Activated T-cell treated with anti-CD3 and anti-CD28 coated beads for 24 hours (primary cell): ENCODE results near the gene B3GNT7.
"Not testable (repeated sequence)": the region's sequence is repeated elsewhere in the genome, so short reads cannot be mapped to it uniquely, and the experiment has no call there.

Experiments used
- DNase-seq: peaks from one replicate; pipeline ENCODE4 v3.0.0-alpha.2; 2020; ENCODE audit warnings: low read depth

The B3GNT7 gene

DNA sequence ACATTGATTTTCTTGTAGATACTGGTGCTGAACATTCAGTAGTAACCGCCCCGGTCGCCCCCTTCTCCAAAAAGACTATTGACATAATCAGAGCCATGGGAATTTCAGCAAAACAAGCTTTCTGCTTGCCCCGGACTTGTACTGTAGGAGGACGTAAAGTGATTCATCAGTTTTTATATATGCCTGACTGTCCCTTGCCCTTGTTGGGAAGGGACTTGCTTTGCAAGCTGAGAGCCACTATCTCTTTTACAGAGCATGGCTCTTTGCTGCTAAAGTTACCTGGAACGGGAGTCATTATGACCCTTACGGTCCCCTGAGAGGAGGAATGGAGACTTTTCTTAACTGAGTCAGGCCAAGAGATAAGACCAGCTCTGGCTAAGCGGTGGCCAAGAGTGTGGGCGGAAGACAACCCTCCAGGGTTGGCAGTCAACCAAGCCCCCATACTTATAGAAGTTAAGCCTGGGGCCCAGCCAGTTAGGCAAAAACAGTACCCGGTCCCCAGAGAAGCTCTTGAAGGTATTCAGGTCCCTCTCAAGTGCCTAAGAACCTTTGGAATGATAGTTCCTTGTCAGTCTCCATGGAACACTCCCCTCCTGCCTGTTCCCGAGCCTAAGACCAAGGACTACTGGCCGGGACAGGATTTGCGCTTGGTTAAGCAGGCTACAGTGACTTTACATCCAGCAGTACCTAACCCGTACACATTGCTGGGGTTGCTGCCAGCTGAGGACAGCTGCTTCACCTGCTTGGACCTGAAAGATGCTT is 8.1 kb downstream of the B3GNT7 start:
- not testable (repeated sequence) for DNase-seq

DNA sequence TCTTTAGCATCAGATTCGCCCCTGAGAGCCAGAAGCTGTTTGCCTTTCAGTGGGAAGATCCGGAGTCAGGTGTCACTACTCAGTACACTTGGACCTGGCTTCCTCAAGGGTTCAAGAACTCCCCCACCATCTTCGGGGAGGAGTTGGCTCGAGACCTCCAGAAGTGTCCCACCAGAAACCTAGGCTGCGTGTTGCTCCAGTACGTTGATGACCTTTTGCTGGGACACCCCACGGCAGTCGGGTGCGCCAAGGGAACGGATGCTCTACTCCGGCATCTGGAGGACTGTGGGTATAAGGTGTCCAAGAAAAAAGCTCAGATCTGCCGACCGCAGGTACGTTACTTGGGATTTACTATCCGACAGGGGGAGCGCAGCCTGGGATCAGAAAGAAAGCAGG is 8.7 kb downstream of the B3GNT7 start:
- DNase-seq = not testable (repeated sequence)

DNA sequence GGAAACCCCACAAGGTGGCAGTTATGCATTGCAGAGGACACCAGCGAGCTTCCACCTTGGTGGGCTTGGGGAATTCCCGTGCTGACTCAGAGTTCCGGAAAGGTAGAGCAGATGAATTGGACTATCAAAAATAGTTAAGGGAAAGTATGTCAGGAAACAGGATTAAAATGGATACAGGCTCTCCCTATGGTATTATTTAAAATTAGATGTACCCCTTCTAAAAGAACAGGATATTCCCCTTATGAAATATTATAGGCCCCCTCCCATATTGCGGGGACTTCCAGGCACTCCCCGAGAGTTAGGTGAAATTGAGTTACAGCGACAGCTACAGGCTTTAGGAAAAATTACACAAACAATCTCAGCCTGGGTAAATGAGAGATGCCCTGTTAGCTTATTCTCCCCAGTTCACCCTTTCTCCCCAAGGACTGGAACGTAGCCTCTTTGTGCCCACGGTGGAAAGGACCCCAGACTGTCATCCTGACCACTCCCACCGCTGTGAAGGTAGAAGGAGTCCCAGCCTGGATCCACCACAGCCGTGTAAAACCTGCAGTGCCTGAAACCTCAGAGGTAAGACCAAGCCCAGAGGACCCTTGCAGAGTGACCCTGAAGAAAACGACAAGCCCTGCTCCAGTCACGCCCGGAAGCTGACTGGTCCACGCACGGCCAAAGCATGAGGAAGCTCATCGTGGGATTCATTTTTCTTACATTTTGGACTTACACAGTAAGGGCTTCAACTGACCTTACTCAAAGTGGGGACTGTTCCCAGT is 10.3 kb downstream of the B3GNT7 start:
- DNase-seq = peak; percentile 16

DNA sequence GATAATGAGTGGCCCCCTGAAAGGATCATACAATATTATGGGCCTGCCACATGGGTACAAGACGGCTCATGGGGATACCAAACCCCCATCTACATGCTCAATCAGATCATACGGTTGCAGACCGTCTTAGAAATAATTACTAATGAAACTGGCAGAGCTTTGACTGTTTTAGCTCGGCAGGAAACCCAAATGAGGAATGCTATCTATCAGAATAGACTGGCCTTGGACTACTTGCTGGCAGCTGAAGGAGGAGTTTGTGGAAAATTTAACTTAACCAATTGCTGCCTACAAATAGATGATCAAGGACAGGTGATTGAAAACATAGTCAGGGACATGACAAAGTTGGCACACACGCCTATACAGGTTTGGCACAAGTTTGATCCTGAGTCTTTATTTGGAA is 12.2 kb downstream of the B3GNT7 start:
- not testable (repeated sequence) for DNase-seq

DNA sequence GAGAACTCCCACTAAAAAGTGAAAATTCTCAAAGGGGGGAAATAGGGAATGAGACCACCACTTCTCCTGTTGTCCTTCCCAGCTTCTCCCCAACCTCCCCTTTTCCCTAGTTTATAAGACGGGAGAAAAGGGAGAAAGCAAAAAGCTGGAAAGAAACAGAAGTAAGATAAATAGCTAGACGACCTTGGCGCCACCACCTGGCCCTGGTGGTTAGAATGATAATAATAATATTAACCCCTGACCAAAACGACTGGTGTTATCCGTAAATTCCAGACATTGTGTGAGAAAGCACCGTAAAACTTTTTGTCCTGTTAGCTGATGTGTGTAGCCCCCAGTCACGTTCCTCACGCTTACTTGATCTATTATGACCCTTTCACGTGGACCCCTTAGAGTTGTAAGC is 12.8 kb downstream of the B3GNT7 start:
- not testable (repeated sequence) for DNase-seq

DNA sequence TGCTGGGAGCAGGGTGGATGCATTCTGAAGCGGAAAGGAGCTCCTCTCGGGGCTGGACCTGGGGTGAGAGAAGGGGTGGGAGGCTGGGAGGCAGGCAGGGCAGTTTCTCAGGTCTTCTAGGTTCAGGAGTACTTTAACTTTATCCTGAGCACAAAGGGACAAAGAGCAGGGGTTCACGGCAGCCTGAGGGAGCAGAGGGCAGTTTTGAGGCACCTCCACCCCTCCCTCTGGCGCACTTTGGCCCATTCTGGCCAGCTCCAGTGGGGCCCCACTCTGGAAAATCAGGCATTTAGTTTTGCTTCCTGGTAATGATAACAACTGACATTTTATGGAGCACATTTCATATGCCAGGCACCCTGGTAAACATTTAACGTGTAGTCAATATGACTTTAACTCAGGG is 14.3 kb downstream of the B3GNT7 start:
- no peak for DNase-seq

DNA sequence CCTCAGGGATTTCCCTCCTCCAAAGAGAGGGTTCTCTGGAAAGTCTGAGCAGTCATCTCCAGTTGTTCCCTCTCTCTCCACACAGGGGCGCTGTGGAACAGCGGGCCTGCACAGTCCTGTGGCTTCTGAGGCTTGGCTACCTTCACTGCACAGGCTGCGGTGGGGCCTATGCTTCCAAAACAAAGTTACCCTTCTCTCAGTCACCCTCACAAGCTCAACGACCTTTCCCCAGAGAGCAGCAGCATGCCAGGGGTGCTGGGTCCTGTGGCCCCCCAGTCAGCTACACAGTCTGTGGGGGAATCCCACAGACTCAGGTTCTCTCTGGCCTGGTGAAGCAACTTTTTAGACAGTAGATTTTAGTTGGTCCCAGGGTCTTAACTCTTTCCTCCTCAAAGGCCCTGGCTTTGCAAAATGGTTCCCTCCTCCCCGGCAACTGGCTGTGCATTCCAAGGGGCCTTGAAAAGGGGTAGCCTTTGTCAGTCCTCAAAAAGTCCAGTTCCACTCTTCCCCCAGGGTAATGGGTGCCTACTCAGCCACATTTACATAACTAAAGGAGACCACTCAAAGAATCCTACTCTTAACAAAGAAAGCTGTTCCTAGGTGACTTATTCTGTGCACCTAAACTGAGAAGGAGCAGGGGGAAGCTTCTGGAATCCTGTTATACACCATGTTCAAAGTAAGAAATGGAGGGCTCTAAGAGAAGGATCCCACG is 14.9 kb downstream of the B3GNT7 start:
- DNase-seq = no peak

DNA sequence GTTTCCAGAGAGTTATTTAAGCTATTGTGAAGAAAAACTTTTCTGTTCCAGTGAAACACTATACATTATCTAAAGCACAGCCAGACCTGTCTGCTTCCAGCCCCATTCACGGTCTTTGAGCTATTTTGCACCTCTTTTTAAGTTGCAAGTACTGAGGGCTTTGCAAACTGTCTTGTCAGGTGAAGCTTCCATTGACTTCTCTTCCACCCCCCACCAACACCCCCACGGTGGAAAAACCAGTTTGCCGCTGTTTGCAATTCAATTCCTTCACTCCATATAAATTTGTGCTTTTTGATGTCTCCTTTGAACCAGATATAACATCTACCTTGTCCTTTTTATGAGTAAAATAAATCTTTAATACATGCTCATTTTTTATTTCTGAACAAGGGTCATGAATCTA is 15.7 kb downstream of the B3GNT7 start:
- DNase-seq = no peak

DNA sequence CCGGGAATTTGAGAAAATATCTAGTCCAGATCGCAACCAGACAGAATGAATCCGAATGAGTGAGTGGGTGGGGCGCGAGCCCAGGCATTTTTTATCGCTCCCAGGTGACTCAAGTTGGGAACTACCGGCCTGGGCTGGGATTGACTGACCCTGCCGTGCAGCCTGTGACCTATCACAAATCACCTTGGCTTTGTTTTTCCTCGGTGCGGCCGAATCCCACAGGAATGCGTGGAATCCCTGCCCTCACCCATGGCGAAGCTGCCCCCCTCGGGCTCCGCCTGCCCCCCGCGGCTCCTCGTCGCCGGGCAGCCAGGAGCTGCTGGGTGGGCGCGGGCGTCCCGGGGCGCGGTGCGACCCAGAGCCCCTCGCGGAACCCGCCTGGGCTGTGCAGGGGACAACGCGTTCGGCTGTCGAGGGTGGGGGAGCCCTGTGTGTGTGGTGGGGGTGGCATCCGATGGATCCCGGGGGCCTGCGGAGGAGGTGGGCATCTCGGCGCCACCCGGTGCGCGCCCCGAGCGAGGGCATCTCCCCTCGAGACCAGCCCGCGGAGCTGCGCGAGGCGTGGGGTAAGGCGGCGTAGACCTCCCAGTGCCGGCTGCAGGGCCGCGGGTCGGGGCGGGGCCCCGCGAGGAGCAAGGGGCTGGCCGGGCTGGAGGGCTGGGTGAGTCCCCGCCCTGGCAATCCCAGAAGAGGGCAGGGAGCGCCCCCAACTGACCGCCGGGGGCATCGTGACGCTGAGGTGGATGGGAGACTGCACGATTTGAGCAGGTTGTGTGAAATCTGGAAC is 16.5 kb downstream of the B3GNT7 start:
- peak; percentile 63 for DNase-seq

DNA sequence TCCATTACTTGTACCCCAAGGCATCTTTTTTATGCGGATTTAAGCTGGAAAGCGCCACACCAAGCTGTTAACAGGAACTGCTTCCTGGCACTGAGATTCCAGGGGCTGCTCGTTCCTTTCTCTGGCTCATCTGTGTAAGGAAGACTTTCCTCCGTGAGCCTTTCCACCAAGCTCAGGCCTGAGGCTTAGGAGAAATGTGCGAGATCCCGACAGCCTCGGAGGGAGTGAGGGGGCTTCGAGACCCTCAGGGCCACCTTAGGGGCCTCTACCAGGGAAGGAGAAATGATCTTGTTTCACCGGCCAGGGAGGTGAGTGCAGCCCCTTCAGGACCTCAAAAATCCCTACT is 17.1 kb downstream of the B3GNT7 start:
- DNase-seq = no peak

DNA sequence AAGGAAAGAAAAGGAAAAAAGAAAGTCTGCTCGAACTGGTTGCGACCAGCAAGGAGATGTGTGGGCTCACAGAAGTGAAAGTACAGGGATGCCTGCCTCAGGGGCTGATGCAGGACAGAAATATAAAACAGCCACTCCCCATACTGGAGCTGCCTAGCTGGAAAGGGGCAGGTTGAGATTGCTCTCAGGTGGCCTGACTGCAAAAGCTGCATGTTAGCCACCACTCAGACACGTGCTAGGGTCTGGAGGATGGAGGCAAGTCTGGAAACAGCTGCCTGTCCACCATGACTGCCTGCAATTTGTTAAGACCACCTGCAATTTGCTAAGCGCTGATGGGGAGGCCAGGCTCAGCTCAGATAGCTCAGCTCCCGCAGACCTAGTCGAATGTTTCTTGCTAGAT is 17.9 kb downstream of the B3GNT7 start:
- DNase-seq = no peak

DNA sequence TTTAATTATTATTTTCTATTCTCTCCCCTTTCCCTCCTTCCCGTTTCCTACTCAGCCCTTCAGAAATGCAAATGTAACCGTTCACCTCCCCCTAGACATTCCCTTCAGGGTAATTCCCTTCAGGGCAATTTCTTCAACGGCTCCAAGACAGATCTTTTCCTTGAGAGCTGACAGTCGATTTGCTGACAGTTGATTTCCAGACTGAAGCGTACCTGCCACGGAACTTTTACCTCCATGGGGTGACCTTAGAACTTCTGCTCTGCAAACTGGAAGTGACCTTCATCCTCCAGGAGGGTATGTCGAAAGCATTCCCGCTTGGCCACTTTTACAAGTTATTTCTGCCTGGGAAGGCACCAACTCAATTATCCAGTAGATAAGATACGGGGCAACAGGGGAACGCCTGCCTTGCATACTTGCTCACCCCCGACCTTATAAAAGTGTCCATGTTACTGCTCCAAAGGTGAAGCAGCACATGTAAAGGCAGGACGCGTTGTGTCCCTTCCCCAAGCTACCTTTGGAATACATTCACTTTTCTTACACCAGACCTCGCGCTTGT is 18.5 kb downstream of the B3GNT7 start:
- DNase-seq = no peak

DNA sequence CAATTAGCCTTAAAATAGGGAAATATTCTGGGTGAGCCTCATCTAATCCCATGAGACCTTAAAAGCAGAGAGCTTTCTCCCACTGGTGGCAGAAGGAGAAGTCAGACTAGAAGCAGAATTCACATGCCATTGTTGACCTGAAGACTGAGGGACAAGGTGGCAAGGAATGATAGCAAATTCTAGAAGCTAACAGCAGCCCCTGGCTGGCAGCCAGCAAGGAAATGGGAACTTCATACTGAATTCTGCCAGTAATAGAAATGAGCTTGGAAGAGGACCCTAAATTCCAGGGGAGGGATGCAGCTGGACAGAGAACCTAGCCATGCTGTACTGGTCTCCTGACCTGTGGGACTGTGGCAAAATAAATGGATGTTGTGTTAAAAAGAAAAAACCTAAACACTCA is 19.5 kb downstream of the B3GNT7 start:
- no peak for DNase-seq

DNA sequence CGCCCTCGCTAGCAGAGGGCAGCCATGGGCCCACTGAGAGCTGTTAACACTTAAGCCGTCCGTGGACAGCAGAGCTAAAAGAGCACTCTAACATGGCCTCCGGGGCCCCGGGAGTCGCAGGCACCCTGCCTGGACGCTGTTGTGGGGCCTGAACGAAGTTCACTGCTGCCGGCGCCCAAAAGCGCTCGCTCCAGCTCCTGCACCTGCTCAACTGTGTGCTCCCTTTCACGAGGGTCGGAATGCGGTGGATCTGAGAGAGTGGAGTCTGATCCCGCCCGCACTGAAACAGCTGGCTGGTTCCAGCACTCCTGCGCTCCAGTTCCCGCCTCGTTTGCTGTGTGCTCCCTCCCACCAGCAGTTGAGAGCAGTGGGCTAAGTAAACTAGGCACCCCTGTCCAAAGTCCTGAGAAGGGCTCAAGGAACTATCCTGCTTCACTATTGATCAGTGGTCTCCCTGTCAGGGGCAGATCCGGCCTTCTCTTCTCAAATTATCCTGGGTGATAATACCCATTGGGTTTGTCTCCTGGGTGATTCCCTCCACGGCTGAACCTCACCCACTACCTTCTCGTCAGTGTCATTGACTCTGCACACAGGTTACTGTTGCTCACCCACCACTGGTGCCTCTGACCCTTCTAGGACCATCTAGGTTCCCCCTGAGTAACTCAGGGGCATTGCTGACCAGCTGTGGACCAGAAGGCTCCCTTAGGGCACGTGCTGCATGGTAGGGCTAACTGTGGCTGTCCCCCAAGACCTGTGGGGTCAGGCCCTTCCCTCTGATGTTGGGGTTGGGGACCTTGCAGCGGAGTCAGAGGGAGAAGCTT is 23.5 kb downstream of the B3GNT7 start:
- DNase-seq = no peak

DNA sequence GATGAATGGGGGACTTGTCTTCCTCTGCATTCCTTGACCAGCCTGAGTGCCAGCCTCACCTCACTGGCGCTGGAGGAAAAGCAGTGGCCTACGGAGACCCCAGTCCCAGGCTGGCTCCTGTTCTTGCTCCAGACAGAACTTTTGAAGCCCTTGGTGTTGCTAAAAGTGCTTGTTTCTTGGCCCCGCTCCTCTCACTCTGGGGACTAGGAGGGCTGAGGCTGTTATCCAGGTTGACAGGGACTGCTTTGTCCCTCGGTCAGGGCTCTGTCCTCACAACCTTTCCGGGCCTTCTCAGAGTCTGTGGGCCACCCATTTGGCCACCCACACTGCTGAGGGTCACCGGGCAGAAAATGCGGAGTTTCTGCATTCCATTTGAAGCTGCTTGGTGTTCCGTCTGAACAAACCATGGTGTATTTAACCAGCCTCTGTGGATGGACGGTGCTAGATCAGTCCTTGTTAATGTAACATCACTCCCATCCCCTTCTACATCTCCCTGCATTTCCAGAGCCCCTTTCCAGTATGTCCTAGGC is 25.6 kb downstream of the B3GNT7 start:
- DNase-seq = no peak

DNA sequence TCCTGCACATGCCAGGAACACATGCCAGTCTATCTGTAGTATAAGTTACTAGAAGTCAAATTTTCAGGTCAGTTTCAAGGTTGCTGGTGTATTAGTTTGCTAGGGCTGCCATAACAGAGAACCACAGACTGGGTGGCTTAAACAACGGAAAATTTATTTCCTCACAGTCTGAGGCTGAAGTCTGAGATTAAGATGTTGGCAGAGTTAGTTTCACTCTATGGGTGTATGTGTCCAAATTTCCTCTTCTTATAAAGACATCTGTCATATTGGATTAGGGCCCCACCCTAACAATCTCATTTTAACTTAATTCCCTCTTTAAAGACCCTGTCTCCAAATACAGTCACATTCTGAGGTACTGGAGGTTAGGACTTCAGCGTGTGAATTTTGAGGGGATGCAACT is 26.5 kb downstream of the B3GNT7 start:
- DNase-seq = no peak

DNA sequence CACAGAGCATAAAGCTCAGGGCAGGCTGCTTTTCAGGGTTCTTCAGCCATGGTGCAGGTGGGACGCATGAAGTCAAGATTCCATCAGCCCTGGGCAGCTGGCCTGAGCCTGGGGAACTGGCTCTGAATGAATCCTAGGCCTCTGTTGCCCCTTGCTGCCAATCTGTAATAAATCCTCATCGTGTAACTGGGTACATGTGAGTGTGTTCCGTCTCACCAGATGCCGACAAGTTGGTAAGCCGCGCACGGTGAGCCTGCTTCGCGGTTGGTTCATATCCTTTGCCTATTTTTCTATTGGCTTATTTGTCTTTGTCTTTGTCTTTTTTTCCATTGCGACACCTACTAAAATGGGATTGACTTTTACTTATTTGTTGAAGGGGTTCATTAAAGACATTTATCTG is 27.7 kb downstream of the B3GNT7 start:
- DNase-seq = no peak

DNA sequence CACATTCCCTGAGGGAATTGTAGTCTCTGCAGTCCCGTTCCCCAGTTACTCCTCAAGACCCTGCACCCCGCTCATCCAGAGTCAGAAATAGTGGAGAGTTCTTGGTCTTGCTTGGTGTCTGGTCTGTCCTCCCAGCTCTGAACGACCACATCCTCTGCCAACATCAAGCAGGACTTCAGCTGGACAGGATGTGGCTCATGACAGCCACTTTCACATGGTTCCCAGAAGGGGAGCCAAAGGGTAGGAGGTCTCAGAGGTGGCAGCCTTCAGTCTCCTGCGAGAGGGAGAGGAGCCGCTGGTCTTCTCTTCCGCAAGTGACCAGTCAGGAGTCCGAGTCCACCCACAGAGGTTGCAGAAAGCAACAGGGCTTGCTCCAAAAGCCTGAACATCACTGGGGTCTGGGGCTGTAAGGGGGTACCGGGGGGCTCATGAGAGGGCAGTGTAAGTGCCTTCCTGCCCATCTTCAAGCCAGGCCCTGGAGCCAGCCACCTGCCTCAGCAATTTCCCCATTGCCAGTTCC is 29.8 kb downstream of the B3GNT7 start:
- DNase-seq = no peak

DNA sequence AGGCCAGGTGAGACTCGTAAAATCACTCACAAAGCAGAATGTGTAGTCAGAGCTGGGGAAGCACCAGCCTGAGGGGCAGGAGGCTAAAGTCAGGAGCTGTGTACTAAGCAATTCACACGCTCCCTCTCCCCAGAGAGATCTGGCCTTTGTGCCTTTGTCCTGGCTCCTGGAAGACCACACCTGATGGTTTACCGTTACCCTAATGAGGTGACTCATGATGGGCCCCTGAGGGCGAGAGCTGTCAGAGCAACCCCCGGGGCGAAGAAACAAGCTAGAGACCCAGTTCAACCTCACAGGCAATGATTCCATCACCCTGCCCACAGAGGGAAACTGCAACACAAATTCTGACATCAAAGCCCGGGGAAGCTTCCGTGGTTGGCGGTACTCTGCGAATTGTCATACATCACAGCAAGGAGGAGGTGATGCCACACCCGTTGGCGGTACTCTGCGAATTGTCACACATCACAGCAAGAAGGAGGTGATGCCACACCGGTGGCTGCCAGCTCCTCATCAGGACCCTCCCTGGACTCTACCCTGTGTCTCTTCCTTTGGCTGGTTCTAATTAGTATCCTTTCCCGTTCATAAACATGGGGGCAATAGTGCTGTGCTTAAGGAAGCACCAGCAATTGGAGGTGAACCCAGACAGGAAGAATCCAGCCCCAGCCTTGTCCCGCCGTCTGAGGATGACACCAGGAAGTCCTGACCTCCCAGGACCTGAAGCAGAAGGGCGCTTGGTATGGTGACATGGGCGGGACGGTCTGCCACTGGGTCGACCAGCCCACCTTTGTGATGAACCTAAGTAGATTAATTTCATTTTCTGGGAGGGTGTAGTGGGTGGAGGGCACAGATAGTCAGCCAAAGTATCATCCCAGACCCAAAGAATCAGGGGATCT is 30.5 kb downstream of the B3GNT7 start:
- no peak for DNase-seq

DNA sequence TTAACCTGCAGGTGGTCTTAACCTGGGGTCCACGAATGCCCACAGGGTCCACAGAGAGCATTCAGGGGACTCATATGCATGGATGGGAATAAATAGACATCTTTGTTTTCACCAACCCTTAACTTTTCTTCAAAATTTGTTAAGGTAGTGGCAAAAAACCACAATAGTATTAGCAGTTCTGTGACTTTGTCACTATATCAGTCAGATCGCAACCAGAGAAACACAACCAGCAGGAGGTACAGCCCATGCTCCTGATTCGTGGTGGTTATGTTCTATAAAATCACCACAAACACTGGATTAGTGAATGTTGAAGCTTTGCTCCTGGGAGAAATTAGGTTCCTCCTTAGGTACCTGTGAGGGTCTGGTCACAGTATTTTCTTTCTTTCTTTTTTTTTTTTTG is 31.6 kb downstream of the B3GNT7 start:
- no peak for DNase-seq
